GM18498 (cell line): Measurements from ENCODE around the gene SIDT1.
"Not testable (repeated sequence)": the region's sequence is repeated elsewhere in the genome, so short reads cannot be mapped to it uniquely, and the experiment has no call there.

ENCODE experiments used
- ATAC-seq: cut with Tn5 transposase; IDR thresholded peaks from one replicate; pipeline ENCODE4 v1.9.1; 2021; ENCODE audit warnings: mild to moderate bottlenecking, moderate library complexity; ENCODE audit not compliant: unreplicated experiment

The SIDT1 gene

GRCh38 chr3:113630956-113631542 is 98.7 kb downstream of the SIDT1 start:
- ATAC-seq, result no peak

GRCh38 chr3:113631573-113631972 is 99.2 kb downstream of the SIDT1 start:
- no peak for ATAC-seq

DNA sequence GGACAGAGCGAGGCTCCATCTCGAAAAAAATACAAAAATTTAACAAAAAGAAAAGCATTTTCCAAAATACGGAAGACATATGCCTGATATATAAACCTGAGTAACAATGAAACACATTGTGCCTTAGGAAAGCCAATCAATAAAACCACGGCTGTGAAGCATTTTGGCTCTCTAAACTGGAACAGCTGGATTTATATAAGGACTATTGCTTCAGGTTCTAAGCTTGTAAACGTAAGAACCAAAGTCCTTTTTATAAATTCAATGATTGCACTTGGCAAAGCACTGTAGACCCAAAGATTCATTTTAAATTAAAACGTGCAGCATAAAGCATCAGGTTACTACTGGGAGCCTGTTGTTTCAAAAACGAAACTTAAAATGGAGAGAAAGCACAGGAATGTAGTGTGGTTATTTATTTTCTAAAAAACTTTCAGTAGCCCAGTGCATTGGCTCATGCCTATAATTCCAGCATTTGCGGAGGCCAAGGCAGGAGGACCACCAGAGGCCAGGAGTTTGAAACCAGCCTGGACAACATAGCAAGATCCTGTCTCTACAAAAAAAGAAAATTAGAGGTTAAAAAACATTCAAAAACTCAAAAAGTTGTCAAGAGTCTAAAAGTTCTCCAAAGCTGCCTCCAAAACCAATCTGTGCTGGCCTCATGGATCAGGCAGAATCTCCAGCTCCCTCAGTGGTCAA is 102.6 kb downstream of the SIDT1 start:
- ATAC-seq, result no peak

GRCh38 chr3:113636034-113636433 is 103.7 kb downstream of the SIDT1 start:
- not testable (repeated sequence) for ATAC-seq

DNA sequence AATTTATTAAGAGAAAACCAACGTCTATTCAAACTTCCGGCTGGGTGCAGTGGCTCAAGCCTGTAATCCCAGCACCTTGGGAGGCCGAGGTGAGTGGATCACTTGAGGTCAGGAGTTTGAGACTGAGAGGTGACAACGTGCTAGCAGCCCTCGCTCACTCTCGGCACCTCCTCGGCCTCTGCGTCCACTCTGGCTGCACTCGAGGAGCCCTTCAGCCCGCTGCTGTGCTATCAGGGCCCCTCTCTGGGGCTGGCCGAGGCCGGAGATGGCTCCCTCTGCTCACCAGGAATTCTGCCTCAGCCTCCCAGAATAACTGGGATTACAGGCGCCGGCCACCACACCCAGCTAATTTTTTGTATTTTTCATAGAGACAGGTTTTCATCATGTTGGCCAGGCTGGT is 105.4 kb downstream of the SIDT1 start:
- no peak for ATAC-seq

DNA sequence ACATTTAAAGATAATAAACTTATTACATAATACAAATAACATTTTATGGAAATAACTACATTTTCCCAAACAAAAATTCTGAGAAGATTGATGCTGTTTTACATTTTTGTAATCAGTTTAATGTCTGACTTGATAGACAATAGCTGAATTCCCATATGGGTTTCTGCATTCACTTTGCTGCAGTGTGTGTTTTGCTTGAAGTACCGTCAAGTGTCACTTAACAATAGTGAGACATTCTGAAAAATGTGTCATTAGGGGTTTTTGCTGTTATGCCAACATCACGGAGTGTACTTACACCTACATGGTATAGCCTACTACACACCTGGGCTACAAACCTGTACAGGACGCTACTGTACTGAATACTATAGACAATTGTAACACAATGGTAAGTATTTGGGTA is 106.6 kb downstream of the SIDT1 start:
- ATAC-seq, result no peak

DNA sequence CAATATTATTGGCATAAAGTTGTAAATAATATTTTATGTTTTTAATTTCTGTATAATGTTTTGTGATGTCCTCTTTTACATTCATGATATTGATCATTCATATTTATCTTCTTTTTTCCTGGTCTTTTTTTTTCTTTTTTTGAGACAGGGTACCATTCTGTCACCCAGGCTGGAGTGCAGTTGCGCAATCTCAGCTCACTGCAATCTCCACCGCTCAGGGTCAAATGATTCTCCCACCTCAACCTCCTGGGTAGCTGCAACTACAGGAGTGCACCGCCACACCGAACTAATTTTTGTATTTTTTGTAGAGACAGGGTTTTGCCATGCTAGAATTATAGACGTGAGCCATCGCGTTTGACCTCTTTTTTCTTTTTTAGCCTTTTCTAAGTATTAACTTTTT is 111.2 kb downstream of the SIDT1 start:
- ATAC-seq, result no peak

GRCh38 chr3:113648524-113648923 is 116.2 kb downstream of the SIDT1 start:
- ATAC-seq, result no peak

DNA sequence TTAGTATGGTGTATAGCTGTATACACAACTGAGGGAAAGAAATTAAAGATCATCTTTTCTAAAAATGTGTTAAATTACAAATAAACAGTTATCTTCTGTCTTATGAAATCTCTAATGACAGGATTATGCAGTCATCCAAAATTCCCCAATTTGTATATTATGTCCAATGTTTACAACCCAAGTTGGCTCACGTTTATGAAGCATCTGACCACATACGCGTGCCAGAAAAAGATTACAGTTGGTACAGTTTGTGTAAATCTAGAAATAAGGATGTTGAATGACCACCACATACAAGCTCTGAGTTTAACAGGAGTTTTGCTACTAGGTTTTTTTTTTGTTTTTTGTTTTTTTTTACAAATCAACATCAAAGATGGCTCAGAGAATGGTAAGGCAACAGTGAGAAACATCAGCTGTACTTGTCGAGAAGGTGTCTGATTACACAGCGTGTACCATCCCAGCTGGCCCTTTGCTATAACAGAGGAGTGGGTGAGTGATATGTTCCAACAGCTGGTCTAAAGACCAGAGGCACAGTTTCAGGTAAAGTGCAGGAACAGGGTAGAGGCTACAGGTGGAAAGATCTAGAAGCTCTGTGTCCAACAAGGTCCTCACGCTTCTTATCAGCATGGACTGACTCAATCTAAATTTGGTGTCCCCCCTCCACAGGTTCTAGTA is 117.0 kb downstream of the SIDT1 start:
- ATAC-seq, result no peak

- no peak for ATAC-seq
Measured at GRCh38 chr3:113654310-113654709, 122.0 kb downstream of the SIDT1 start.

DNA sequence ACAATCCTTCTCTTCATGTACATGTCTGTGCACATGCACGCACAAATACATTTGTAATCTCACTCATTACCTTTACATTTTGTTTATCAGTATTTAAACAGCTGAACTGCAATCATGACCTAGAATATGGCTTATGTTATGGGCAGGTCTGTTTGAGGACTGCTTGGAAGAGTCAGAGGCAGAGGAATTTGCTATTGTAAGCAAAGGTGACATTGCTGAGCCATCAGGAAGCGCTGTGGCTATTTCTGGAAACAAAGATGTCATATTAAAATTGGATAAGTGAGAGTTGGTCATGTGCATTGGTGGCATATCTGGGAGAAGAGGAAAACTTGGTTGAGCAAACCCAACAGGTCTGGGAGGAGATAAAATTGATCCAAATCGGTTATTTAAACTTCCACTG is 122.5 kb downstream of the SIDT1 start:
- no peak for ATAC-seq

- no peak for ATAC-seq
Measured at GRCh38 chr3:113658107-113658506, 125.8 kb downstream of the SIDT1 start.

- no peak for ATAC-seq
Measured at GRCh38 chr3:113659101-113659541, 126.8 kb downstream of the SIDT1 start.

DNA sequence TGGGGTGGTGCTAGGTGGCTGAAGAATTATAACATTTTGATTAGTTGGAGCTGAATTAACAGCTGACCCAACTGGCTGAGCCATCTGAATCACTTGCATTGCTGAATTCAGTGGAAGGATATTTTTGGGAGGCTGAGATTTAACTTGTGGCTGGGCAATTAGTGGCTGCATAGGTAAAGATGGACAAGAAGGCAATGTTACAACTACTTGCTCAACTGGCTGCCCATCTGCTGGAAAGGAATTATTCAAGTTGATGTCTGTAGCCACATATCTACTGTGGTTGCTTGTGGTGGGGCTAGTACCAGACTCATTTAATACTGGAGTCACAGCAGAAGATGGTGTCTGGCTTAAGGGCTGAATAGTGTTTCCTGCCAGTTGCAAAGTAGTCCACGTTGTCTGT is 127.6 kb downstream of the SIDT1 start:
- ATAC-seq, result no peak

GRCh38 chr3:113660458-113660857 is 128.1 kb downstream of the SIDT1 start:
- ATAC-seq, result no peak

DNA sequence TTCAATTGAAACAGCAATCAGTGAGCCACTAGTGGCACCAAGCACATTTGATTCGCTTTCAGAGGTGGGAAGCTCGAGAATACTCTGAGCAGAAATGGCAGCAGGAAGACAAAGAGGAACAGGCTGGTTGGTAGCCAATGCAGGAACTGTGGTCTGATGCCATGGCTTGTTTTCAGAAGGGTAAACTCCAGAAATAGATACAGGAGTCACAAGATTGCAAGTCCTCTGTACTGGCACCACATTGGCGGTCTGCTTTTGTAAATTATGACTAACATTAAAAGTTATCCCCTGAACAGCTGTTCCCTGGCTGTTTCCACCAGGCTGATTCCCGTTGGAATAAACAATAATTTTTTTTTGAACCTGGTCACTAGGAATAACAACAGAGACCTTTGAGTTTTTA is 128.5 kb downstream of the SIDT1 start:
- ATAC-seq, result no peak

GRCh38 chr3:113662824-113663223 is 130.5 kb downstream of the SIDT1 start:
- ATAC-seq, result no peak

- ATAC-seq, result no peak
Measured at GRCh38 chr3:113663324-113663750, 131.0 kb downstream of the SIDT1 start.

GRCh38 chr3:113663761-113664160 is 131.4 kb downstream of the SIDT1 start:
- ATAC-seq, result no peak

- ATAC-seq, result no peak
Measured at GRCh38 chr3:113664523-113665094, 132.3 kb downstream of the SIDT1 start.

- ATAC-seq, result no peak
Measured at GRCh38 chr3:113668015-113668414, 135.7 kb downstream of the SIDT1 start.

DNA sequence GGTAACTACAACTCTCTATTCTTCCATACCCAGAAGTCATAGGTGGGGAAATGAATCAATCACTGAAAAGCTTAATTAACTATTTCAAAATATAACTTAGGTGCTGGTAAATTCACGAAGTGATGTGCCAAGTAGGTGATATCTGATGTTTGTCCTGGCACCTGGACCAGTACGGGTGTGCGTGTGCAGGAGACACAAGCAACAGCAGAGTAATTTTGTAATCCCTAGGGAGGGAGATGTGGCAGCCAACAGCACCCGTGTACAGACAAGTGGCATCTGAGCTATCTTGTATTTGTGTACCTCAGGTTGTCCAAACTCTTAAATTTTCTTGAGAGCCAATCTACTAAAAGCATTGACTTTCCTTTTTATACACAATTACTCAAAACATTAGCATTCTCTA is 141.2 kb downstream of the SIDT1 start:
- no peak for ATAC-seq
